D721Med (cell line): ENCODE results near the gene CHST13.

Source experiments
- DNase-seq: peaks from one replicate; pipeline ENCODE4 v3.0.0; 2011; ENCODE audit warnings: low spot score; ENCODE audit not compliant: insufficient read length
- FAIRE-seq: peaks from 2 replicates; lab custom pipeline; 2011; peaks lifted over from hg19 to GRCh38; lab: Jason Lieb, UNC
- TF ChIP-seq, protein P1 (sequence below): IDR thresholded peaks from 2 replicates; pipeline ENCODE4 v1.5.1; 2012; ENCODE audit warnings: mild to moderate bottlenecking, control low read depth; ENCODE audit not compliant: insufficient read depth; ENCODE audit errors: missing control alignments

The CHST13 gene

DNA sequence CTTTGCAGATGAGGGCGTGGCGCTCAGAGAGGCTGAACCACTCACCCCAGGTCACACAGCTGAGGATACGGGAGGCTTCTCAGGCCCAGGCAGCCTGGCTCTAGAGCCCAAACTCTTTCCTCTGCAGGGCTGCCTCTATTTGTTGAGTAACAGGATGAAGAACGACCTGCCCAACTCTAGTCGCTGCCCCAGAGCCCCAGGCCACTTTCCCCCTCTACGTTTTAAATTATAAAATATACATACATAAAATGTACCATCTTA, 29.1 kb upstream of the CHST13 start:
- DNase-seq (no peak), FAIRE-seq (no peak)
- TF ChIP-seq, protein P1, sequence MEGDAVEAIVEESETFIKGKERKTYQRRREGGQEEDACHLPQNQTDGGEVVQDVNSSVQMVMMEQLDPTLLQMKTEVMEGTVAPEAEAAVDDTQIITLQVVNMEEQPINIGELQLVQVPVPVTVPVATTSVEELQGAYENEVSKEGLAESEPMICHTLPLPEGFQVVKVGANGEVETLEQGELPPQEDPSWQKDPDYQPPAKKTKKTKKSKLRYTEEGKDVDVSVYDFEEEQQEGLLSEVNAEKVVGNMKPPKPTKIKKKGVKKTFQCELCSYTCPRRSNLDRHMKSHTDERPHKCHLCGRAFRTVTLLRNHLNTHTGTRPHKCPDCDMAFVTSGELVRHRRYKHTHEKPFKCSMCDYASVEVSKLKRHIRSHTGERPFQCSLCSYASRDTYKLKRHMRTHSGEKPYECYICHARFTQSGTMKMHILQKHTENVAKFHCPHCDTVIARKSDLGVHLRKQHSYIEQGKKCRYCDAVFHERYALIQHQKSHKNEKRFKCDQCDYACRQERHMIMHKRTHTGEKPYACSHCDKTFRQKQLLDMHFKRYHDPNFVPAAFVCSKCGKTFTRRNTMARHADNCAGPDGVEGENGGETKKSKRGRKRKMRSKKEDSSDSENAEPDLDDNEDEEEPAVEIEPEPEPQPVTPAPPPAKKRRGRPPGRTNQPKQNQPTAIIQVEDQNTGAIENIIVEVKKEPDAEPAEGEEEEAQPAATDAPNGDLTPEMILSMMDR: no peak

DNA sequence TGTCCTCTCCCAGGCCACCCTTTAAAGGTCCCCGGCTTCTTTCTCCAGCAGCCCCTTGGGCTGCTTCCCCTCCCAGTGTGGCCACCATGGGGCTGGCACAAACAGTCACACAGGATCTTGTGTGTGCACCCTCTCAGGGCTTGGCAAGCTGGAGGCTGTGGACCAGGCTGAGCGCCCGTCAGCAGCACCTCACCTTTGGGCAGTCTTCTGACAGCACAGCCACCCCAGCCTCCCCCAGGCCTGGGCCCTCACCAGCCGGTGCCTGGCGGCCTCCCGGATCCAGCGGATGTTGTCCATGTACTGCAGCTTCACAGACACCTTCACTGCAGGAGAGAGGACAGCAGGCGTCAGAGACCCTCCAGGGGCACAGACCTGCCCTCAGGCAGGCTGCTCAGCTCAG, 28.2 kb upstream of the CHST13 start:
- no peak for DNase-seq
- no peak for FAIRE-seq
- TF ChIP-seq, protein P1: no peak

DNA sequence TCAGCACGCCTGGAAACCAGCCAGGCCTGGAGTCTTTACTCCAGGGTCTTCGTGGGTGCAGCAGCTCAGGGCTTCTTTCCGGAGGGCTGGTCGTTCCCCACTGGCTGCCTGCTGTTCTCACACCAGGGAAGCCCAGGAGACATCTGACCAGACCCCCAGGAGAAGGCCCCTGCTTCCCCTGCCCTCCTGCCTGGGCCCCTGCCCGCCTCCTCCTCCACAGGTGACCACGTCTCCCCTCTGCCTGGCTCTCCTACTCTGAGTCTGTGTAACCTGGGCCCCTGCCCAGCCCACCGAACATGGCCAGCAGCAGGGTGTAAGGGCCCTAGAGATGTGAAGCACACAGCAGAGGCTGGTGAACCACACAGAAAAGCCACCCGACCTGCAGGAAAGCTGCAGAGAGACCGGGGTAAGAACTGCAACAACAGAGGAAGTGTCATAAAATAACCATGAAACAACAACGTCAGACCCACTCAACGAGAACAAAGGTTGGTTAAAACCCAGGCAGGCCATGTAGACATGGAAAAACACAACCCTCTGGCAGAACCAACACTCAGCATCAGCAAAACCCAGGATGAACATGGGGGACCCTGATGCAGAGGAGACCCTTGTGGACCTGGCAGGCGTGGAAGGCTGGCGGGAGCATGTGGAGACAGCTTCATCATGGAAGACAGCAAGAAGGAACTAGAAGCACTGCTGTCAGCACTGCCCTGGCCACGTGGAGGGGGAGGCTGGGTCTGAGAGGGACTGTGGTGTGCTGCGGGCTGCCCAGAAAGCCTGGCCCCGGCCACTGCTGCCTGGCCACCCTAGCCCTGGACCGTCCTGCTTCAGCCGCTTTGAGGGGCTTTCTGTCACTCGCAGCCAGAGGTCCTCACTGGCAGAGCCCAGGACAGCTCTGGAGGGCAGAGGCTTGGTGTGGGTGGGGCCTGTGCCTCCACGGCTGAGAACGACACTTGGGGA, 26.8 kb upstream of the CHST13 start:
- TF ChIP-seq, protein P1: no peak
- no peak for FAIRE-seq
- no peak for DNase-seq

DNA sequence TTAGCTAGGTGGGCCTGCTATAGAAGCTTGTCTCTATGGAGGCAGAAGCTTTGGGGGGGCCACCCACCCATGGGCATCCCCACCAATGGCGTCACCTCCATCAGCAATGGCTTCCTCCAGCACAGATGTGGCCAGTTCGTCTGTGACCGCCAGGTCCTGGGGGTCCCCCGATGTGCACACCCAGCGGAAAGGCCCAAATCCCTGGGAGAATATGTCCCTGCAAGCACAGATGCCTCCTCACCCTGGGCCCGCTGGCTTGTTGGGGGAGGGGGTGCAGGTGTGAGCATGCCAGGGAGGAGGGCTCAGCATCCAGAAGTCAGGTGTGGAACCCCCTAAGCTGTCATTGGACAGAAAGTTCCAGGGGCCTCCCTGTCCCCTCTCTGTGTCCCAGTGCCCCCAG, 26.0 kb upstream of the CHST13 start:
- no peak for FAIRE-seq
- DNase-seq: no peak
- TF ChIP-seq, protein P1: no peak

DNA sequence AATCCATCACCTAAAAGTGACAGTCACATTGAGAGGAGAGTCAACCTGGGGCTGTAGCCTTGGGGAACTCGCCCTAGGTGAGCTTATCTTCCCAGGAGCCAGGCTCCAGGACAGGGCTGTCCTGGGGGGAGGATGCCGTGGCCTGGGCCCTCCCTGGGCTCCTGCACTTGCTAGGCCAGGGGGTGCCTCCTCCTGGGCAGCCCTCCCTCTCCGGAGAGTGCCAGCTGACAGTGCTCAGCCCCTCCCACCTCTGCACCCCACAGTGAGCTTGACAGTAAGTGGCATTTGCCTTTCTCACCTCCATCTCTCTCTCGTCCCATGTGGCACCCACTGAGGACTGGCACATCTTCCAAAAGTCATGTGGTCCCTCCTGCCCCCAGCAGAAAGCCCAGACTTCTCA, 25.5 kb upstream of the CHST13 start:
- TF ChIP-seq, protein P1: no peak
- no peak for DNase-seq
- no peak for FAIRE-seq

DNA sequence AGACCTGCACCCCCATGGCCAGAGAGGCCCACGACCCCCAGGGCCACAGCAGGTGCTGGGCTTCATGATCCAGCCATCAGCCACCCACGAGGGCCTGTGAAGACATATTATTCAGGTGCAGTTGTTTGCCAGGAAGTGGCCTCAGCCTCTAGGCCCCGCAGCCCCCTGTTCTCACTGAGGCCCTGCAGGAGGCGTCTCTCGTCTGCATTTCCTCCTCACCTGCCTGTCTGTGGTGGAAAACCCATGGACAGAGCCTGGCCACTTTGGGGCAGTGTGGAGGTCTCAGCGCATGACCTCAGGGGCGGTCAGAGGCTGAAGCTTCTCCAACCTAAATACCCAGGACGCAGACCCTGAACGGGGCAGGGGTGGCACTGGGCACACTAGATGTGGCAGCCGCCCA, 25.0 kb upstream of the CHST13 start:
- FAIRE-seq: no peak
- DNase-seq: no peak
- TF ChIP-seq, protein P1: no peak

DNA sequence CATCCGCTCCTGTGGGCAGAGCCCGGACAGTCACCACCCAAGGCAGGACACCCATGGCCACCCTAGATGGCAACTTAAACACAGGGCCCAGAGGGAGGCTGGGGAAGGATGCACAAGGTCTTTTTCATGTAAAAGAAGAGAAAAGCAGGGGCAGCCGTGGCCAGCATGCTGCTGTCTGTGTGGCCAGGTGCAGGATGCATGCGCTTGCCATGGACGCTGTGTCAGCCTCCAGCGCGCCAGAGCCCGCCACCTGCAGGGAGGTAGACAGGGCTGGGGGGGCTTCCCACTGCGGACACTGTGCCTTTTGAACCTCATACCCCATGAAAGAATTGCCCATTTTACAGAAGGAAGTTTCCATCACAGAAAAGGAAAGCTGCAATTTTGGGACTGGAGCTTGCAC, 24.6 kb upstream of the CHST13 start:
- FAIRE-seq (no peak), DNase-seq (no peak)
- TF ChIP-seq, protein P1: no peak
